PC-9 (cell line): ENCODE data around the gene GPR137.

Experiments used
- CTCF ChIP-seq: fragments of 200-600 bp; sonication (generic); conservative IDR thresholded peaks from 2 replicates; pipeline ENCODE4 v1.6.1; 2017; ENCODE audit warnings: mixed run types, antibody characterized with exemption, mild to moderate bottlenecking, moderate library complexity
- EZH2 ChIP-seq: fragments of 200-600 bp; sonication (generic); IDR thresholded peaks from 2 replicates; pipeline ENCODE4 v1.8.0; 2017; ENCODE audit warnings: antibody characterized with exemption, low read depth

GRCh38 chr11:64249038-64249437 is 36.6 kb upstream of the GPR137 start:
- no peak for TF ChIP-seq CTCF
- no peak for TF ChIP-seq EZH2
